NCI-H2107 treated with DMSO at 0.1 percent for 48 hours (cell line): ENCODE data around the gene COL5A1.

Source experiments
- DNase-seq: peaks from one replicate; lab custom pipeline; 2025; ENCODE audit not compliant: unreplicated experiment; lab: John Stamatoyannopoulos, UW

COL5A1 gene

DNA sequence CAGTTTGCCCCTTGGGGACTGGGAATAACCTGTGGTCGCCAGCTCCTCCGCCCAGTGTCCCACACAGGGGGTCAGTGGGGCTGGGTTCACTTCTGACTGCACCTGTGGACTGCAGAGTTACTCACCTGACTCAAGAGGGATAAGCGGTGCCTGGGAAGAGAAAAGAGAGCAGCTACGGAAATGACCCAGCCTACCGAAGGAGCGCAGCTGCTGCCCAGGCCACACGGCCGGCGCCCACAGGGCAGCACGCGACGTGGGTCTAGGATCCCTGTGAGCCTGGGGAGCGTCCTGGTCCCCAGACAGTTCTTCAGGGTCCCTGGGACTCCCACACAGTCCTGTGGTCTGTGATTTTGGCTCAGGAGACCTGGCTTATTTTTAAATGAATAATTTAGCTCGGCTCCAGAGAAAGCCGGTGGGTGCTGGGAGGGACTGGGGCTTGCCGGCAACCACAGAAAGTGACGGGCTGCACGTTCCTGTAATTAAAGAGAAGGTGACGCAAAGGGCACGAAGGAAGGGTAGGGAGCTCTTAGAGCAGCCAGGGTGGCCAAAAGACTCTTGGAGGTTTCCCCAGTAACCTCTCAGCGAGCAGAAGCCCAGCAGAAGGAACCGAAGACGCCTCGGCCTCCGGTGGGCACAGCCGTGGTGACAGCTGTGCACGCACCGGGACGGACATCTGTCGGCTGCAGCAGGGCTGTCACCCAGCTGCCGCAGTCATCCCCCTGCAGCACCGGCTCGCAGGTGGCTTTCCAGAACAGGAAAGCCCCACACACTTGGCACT is 141.5 kb downstream of the COL5A1 start:
- DNase-seq, result no peak

DNA sequence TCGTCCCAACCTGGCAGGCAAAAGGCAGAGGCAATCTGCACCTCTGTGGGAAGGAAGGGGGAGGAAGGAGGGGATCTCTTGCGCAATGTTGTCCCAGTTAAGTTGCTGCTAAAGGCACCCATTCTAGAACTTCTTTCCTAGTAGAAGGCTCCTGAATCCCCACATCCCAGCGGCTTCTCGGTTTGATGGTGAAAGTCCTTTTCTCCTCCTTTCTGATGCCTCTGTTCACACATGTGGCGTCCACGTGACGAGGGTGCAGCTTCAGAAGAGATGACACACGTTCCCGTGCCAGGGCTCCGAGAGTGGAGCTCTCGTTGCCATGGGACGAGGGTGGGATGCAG is 142.1 kb downstream of the COL5A1 start:
- no peak for DNase-seq

DNA sequence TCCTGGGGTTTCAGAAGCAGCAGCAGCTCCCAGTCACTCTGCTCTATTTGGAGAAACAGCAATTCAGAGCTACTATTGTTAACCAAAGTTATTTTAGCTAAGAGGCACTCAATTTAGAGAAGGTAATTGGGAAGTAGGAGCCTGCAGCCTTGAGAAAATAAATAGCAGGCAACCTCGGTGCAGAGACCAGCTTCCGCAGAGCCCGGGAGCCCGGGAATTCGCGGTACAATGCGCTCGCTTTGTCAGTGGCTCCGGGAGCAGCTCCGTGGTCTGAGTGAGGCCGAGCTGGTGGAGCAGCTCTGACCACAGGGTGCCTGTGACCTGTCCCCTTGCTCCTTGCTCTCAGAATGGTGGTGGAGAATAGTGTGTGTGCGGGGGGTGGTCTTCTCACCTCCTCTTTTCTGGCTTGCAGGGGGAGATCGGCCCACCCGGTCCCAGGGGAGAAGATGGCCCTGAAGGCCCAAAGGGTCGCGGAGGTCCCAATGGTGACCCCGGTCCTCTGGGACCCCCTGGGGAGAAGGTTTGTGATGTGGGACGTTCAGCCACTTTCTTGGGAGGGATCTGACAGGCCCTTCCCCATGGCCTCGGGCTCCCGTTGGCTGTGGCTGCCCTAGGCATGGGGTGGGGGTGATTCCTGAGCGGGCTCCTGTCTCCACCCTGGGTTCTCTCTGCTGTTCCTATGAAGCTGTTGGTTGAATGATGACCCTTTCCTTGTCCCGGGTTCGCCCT is 143.1 kb downstream of the COL5A1 start:
- DNase-seq, result no peak

DNA sequence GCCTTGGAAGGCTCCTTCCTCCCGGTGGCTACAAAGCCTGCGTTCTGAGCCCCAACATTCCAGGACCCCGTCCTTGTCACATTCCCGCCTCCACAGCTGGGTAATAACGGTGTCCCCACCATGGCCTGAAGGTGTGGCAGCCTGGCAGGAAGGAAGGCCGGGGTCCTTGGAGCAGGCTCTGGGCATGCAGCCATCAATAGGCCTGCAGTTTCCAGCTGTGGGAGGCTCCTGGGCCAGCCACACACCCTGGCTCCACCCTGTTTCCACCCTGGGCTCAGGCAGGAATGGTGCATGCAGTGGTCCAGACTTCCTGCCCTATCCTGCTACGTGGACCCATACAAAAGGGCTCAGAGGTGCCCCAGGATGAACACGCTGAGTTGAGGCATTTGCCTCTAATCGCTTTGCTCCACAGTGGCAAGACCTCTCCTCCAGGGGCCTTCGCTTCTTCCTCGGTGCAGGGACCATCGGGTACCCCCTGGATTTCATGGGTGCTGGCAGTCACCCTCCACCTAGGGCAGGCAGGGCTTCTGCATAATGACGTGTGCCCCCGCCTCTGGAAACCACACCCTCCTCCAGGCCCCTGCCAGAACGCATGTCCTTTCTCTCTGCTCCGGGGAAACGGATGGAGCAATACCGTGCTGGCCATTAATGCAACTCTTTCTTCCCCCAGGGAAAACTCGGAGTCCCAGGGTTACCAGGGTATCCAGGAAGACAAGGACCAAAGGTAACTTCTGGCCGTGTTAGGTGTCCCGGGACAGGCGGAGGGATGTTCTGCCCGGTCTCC is 143.9 kb downstream of the COL5A1 start:
- no peak for DNase-seq

DNA sequence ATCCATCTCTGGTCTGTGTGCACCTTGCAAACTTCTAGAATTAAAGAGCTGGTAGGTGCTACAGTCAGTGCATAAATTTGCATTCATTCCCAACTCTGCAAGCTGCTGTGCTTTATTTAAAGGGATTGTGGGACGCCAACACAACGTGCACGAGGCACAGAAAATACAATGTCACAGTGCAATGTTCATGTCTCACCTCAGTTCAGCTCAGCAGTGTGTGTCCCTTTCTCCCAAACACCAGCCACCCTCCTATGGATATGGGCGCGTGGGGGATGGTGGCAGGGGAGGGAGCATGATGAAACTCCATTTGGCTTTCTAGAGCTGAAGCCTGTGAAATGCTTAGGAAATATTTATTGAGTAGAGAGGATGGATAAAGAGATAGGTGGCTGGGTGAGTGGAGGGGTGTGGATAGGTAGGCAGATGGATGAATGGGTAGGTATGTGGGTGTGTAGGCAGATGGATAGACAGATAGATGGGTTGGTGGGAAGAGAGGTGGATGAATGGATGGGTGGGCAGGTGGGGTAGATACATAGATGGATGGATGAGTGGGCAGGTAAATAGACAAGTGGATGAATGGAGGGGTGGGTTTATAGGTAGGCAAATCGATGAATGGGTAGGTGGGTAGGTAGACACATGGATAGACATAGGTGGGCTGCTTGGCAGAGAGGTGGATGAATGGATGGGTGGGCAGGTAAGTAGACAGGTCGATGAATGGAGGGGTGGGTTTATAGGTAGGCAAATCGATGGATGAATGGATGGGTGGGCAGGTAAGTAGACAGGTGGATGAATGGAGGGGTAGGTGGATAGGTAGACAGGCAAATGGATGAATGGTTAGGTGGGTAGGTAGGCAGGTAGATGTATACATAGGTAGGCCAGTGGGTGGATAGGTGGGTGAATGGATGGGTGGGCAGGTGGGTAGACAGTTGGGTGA is 146.3 kb downstream of the COL5A1 start:
- DNase-seq, result no peak

DNA sequence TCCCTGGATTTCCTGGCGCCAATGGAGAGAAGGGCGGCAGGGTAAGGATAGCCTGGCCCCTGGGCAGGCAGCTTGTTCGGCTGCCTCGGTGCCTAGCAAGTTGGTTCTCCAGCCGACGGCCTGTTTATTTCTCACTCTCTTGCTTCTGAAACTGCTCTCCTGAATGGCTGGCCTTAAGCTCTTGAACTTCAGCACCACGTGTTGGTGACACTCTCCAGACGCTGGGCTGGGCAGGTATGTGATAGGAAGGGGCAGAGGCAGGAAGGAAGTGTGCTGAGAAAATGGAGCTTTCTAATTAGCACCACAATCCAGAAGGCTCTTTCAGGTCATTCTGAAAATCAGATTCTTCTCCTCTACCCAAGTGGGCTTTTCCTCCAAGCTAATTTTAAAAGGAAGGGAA is 147.6 kb downstream of the COL5A1 start:
- no peak for DNase-seq

DNA sequence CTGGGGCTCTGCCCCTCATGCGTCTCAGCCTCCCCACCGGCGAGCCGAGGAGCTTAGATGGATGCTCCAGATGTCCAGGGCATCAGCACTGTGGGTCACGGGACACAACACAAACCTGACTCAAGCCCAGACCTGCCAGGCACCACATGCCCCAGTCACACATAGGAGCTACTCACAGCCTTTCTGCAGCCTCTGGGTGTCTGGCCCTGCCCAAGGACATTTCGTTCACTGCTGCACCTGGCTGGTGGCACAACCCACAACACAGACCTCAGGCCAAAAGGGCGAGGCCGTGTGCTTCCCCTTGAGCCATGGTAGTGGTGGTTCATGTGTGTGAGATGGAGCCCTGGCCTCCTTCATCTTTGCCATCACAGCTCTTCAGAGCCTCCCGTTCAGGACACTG is 149.4 kb downstream of the COL5A1 start:
- DNase-seq, result no peak

DNA sequence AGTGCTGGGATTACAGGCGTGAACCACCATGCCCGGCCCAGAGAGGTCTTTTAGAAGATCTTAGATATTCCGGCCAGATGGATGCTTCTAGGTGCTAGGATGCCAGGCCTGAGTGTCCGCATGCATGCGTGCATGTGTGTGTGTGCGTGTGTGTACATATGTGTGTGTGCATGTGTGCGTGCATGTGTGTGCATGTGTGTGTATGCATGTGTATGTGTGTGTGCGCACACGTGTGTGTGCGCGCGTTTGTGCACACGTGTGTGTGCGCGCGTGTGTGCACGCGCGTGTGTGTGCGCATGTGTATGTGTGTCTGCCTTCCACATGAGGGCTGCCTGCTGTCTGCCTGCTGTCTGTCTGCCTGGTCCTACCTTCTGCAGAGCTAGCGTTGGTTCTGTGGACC is 151.0 kb downstream of the COL5A1 start:
- DNase-seq, result no peak

DNA sequence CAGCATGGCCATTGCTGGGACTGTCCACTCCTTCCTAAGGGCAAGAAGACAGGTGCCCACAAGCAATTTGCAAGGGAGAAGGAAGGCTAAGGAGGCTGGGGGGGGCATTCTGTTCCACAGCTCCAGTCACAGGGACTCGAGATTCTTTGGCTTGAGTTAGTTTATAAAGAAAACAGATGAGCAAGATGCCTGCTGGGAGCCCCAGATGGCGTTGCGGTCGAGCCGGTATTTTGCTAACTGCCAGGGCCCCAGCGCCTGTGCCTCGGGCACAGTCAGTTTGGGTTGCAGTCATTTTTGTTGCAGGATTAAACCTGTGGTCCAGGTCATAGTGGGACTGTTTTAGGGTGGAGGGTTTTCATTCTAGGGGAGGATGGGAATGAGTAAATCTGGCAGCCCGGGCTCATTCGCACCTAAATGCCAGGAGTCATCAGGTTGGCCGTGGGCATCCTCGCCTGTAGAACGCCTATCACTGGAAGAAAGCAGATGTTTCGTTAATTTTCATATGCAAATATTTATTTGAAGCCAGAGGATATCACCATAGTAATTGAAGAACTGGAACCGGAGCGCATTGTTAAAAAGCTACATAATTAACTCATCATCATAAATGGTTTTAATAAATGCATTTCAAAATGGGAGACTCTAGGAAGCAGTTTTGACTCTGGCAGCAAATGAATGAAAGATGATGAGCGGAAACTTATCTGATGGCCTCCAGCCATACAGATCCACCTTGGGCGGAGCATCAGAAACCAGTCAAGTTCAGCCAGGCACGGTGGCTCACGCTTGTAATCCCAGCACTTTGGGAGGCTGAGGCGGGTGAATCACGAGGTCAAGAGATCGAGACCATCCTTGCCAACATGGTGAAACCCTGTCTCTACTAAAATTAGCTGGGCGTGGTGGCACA is 151.9 kb downstream of the COL5A1 start:
- no peak for DNase-seq

DNA sequence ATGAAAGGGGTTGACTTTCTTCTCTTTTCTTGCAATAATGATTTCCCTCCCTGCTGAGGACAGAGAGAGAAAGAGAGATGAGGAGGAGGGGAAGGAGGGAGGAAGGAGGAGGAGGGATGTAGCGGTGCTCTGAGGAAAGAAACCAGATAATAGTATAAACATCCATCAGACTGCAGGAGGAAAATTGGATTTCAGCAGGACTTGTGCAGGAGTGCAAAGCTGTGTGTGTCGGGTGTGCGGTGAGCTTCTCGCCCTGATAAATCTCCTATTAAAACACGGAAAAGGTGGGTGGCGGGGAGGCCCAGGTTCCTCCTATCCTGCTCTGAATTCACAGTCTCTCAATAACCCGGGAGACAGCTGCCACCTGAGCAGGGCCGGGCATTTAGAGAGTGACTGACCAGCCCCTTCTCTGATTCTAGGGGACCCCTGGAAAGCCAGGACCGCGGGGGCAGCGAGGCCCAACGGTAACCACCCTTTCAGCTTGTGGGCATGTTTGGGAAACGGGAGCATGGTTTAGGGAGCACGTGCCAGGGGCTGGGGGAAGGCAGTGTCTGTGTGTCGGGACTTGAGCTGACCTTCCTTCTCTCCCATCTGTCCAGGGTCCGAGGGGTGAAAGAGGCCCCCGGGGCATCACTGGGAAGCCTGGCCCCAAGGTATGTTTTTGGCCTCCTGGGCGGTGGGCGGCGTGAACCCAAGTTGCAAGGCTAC is 153.2 kb downstream of the COL5A1 start:
- no peak for DNase-seq

DNA sequence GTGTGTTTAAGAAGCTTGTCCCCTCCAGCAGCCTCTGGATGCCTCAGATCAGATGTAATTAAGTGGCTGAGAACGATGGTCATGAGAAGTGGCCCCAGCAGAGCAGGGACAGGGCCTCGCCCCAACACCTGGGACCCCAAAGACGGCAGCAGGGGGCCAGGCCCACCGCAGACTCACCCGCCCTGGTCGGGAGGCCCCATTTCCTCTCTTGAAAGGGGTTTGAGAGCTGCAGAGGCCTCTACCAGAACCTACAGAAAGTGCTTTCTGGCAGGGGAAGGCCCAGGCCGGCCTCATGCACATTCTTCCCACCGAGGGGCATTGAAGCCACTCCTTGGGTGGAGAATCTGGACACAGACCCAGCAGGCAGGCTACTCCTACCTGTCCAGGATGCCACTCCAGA is 153.8 kb downstream of the COL5A1 start:
- no peak for DNase-seq

DNA sequence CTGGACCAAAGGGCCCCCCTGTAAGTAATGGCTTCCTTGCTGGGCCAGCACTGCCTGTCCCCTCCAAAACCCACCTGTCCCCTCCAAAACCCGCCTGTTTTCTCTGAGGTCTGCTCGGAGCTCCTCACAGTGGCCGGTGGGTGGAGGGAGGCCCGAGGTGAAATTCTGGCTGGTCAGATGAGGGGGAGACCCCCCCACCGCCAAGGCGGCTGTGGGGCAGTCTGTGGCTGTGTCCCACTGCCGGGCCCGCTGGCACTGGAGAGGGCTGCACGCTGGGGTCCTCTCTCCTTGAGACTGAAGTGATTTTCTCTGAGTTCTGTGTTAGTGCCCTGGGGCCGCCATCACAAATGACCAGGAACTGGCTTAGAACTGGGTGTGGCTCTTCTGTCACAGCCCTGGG is 155.3 kb downstream of the COL5A1 start:
- DNase-seq, result no peak

DNA sequence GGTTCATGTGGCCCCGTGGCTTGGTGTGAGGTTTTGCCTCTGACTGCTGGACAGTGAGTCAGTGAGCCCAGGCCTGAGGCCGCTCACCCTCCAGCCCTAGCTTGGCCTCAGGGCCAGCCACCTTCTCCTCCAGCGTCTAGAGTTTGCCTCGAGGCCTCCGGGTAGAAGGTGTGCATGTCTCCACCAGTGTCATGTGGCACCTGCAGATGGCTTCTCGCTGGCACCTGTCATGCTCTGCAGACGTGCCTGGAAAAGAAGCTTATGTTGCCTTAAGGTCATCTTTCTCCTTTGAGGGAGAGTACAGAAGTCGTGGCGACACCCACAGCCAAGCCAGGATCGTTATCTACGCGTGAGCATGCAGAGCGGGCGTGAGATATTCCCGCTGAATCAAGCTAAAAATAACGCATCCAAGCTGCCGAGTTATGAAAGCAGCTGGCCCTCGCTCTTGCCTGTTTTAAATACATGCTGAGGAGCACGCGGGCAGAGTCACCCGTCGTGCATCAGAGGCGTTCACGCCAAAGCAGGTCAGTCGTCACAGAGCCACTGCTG is 159.3 kb downstream of the COL5A1 start:
- no peak for DNase-seq

DNA sequence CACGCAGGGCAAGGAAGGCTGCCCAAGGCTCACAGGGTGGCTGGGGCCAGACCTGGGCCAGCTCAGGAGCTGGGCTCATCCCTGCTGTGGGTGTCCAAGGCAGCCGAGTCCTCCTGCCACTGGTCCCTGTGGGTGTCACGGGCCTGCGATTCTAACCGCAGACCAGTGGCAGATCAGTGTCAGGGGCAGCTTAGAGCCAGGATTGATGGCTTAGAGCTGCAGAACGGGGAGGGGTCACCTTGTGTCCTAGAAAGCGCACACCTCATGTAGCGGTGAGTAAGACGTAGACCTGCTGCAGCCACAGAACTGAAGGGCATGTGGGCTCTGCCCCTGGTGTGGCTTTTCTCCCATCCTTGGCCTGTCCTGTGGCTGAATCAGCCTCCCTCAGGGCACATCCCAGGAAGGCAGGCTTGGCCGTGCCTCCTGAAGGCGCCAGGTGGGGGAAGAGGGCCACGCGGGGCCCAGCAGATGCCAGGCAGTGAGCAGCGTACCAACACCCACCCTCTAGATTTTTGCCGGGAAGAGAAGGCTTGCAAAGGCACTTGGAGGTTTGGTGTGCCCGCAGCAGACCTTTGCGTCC is 160.7 kb downstream of the COL5A1 start:
- DNase-seq, result no peak

DNA sequence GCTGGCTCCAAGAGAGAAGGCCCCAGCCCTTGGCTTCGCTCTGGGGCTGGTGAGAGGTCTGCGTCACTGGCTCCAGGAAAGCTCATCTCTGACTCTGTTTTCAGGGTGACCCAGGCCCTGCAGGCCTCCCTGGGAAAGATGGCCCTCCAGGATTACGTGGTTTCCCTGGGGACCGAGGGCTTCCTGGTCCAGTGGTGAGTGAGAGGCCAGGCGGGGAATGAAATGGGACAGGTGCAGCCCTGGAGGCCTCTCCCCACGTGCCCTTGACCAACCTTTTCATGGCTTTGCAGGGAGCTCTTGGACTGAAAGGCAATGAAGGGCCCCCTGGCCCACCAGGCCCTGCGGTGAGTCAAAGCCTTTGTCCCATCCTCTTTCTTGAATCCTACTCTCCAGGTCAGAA is 163.3 kb downstream of the COL5A1 start:
- no peak for DNase-seq

DNA sequence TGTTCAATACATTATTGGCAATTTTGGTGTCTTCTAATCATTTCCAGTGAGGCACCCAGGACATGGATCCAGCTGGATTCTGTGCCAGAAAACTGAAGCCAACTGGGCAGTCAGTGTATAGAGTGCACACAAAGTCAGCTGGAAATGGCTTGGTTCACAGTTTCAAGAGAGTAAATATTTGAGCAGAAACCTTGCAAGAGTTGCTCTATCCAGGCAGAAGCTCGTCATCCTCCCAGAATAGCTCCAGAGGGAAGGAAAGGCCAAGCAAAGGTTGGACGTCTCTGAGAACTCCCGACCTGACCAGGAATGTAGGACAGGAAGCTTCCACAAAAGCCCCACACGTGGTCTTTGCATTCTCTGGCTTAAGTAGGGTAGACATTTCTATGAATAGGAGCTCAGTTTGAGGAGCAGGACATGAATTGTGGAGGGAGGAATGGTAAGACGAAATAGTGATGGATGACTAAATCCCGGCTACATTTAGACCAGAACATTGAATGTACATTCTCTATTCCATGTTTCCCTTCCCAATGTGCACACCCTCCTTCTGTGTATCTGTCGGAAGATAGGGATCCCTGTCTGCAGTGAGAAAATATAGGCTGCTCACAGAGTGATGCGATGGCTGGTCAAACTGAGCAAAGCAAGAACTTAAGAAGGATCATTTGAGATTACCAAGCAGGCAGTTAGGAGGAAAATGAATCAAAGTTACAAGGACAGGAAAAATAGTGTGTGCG is 166.3 kb downstream of the COL5A1 start:
- DNase-seq, result no peak

DNA sequence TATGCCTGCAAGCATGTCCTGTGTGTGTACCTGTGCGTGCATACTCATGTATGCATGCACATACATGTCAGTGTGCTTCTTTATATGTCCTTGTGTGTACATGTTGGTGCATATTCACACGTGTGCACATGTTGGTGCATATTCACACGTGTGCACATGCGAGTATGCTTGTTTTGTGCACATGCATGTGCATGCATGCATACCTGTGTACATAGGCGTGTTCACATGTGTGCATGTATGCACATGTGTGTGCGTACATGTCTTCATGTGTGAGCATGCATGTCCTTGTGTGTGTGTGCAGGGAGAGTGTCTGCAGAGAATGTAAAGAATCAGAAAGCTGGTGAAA is 166.8 kb downstream of the COL5A1 start:
- no peak for DNase-seq

DNA sequence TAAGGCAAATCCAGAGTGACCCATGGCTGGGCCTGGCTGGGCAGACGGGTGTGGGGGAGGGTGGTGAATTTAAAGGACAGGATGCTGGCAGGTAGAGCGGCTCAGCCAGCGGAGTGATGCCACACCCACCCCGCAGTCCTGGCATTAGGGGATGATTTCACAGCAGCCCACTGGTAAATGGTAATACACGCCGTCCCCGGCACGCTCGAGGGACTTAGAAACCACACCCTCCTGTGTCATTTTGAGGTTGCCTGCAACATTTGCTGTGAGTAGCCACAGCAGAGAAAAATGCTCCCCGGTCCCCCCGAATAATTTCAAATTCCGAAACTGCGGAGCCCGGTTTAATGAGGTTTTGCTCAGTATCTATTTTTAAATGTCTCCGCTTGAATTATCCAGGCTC is 167.7 kb downstream of the COL5A1 start:
- DNase-seq, result no peak
